GM12878 (cell line): ENCODE results near the gene PROSER3. TPM values are rescaled to one million over a fixed set of nuclear protein-coding genes. Genes with fewer than 3 reads are reported as not detected.

Source experiments
- ATAC-seq: fragments of 200-7000 bp; cut with Tn5 transposase; 3 replicates; pipeline ENCODE4 v1.9.1; 2020; ENCODE audit warnings: mild to moderate bottlenecking, moderate library complexity
- BruUV-seq: library from RNA; stranded (reverse); fragments of 400-500 nt; replicated peaks from 2 replicates; lab custom pipeline; 2021; lab: Mats Ljungman, UMichigan
- CTCF ChIA-PET: fragments of 300-600 bp; sonication (Branson Sonifier 250); formaldehyde crosslinking; extraction: SDS; loops from one replicate; lab custom pipeline; 2021; ENCODE audit warnings: inconsistent platforms; lab: Yijun Ruan, JAX
- POLR2A ChIA-PET: fragments of 350-600 bp; formaldehyde crosslinking; extraction: SDS; loops from one replicate; lab custom pipeline; 2021; ENCODE audit warnings: inconsistent platforms; lab: Charles Lee
- RAD21 ChIA-PET: fragments of 300-600 bp; sonication (Branson Sonifier 250); formaldehyde crosslinking; loops from one replicate; lab custom pipeline; 2023; ENCODE audit warnings: antibody characterized with exemption; ENCODE audit not compliant: unreplicated experiment; lab: Charles Lee
- SMC1A ChIA-PET: fragments of 300-600 bp; sonication (Branson Sonifier 250); formaldehyde crosslinking; loops from one replicate; lab custom pipeline; 2023; ENCODE audit not compliant: unreplicated experiment, uncharacterized antibody; lab: Charles Lee
- DNase-seq: peaks from one replicate; pipeline ENCODE4 v3.0.0-alpha.2; 2011; ENCODE audit warnings: low read depth, low spot score
- FAIRE-seq: peaks from 3 replicates; lab custom pipeline; 2011; peaks lifted over from hg19 to GRCh38; lab: Jason Lieb, UNC
- H2AFZ ChIP-seq: 2 replicates; pipeline ENCODE4 v1.6.0; 2011; ENCODE audit warnings: low read depth, low read length, control low read depth; ENCODE audit not compliant: control insufficient read depth
- H3K27ac ChIP-seq: 2 replicates; pipeline ENCODE4 v1.5.1; 2011; ENCODE audit warnings: control low read depth; ENCODE audit not compliant: control insufficient read depth, insufficient read depth
- H3K27me3 ChIP-seq, 2 experiments: replicated peaks in 1 of 2; 2 replicates each; pipeline versions ENCODE4 v1.6.0 to v1.6.1; 2011; ENCODE audit warnings: low read length in 1 of 2; ENCODE audit not compliant: control insufficient read depth in 2 of 2, insufficient read depth in 2 of 2
- H3K36me3 ChIP-seq, 2 experiments: 2 replicates each; pipeline ENCODE4 v1.5.1; 2011; ENCODE audit warnings: low read length in 1 of 2; ENCODE audit not compliant: control insufficient read depth in 2 of 2, insufficient read depth in 2 of 2
- H3K4me1 ChIP-seq: 2 replicates; pipeline ENCODE4 v1.6.1; 2011; ENCODE audit warnings: mild to moderate bottlenecking, low read length, moderate library complexity, mixed read lengths; ENCODE audit not compliant: control insufficient read depth, insufficient read depth
- H3K4me2 ChIP-seq: 2 replicates; pipeline ENCODE4 v1.6.0; 2011; ENCODE audit warnings: control low read depth; ENCODE audit not compliant: control insufficient read depth, insufficient read depth
- H3K4me3 ChIP-seq: fragments of 200-600 bp; sonication (generic); 2 replicates; pipeline ENCODE4 v1.5.1; 2016
- H3K79me2 ChIP-seq: 2 replicates; pipeline ENCODE4 v1.6.0; 2011; ENCODE audit warnings: low read length; ENCODE audit not compliant: control insufficient read depth, insufficient read depth
- H3K9ac ChIP-seq: 2 replicates; pipeline ENCODE4 v1.8.0; 2011; ENCODE audit warnings: low read length, control low read depth, mixed read lengths; ENCODE audit not compliant: control insufficient read depth, insufficient read depth
- H3K9me3 ChIP-seq: replicated peaks from 3 replicates; pipeline ENCODE4 v1.5.1; 2011; ENCODE audit warnings: mild to moderate bottlenecking, low read length; ENCODE audit not compliant: control insufficient read depth, insufficient read depth
- H4K20me1 ChIP-seq: 2 replicates; pipeline ENCODE4 v1.6.0; 2011; ENCODE audit not compliant: control insufficient read depth, insufficient read depth
- BCL3 ChIP-seq: IDR thresholded peaks from 2 replicates; pipeline ENCODE4 v1.6.1; 2011; ENCODE audit warnings: borderline replicate concordance, low read depth, mild to moderate bottlenecking, moderate library complexity, low read length; ENCODE audit not compliant: insufficient read depth, poor library complexity, severe bottlenecking
- BMI1 ChIP-seq: fragments of 450-650 bp; IDR thresholded peaks from 2 replicates; pipeline ENCODE4 v1.6.1; 2016; ENCODE audit warnings: mild to moderate bottlenecking, moderate library complexity, borderline replicate concordance
- EGR1 ChIP-seq, 2 experiments: IDR thresholded peaks; 1 replicate in 1 of 2; 2 replicates in 1 of 2; pipeline ENCODE4 v1.6.1; 2011 to 2012; ENCODE audit warnings: low read depth in 2 of 2, low read length in 2 of 2, borderline replicate concordance in 1 of 2, mild to moderate bottlenecking in 1 of 2, moderate library complexity in 1 of 2
- FOXK2 ChIP-seq: fragments of 450-650 bp; IDR thresholded peaks from 2 replicates; pipeline ENCODE4 v1.6.1; 2017; ENCODE audit warnings: mild to moderate bottlenecking, moderate library complexity
- GABPA ChIP-seq: IDR thresholded peaks from 2 replicates; pipeline ENCODE4 v1.6.1; 2014; ENCODE audit warnings: antibody characterized with exemption, low read depth, mild to moderate bottlenecking, inconsistent platforms
- GATAD2B ChIP-seq: fragments of 450-650 bp; conservative IDR thresholded peaks from 2 replicates; pipeline ENCODE4 v1.6.1; 2017; ENCODE audit warnings: low read depth, mild to moderate bottlenecking, moderate library complexity
- LARP7 ChIP-seq: fragments of 450-650 bp; IDR thresholded peaks from 2 replicates; pipeline ENCODE4 v1.6.1; 2017; ENCODE audit warnings: mild to moderate bottlenecking
- NFYA ChIP-seq: IDR thresholded peaks from 2 replicates; pipeline ENCODE4 v1.6.1; 2011; ENCODE audit warnings: low read depth, mild to moderate bottlenecking, low read length, improper control_type of control experiment, borderline replicate concordance
- PRDM15 ChIP-seq: fragments of 450-650 bp; formaldehyde crosslinking; IDR thresholded peaks from 2 replicates; pipeline ENCODE4 v1.4.0; 2020; ENCODE audit warnings: mild to moderate bottlenecking, moderate library complexity
- SMAD5 ChIP-seq: IDR thresholded peaks from 2 replicates; pipeline ENCODE4 v1.6.1; 2016; ENCODE audit warnings: antibody characterized with exemption, low read depth
- SREBF1 ChIP-seq: IDR thresholded peaks from 2 replicates; pipeline ENCODE4 v1.6.1; 2012; ENCODE audit warnings: mild to moderate bottlenecking, low read length
- SREBF2 ChIP-seq: IDR thresholded peaks from 2 replicates; pipeline ENCODE4 v1.6.1; 2012; ENCODE audit warnings: mild to moderate bottlenecking, low read length
- SRF ChIP-seq, 2 experiments: IDR thresholded peaks; 2 replicates each; pipeline ENCODE4 v1.6.1; 2011; ENCODE audit warnings: low read depth in 2 of 2, low read length in 2 of 2, mild to moderate bottlenecking in 1 of 2, moderate library complexity in 1 of 2
- TCF7 ChIP-seq: IDR thresholded peaks from 2 replicates; pipeline ENCODE4 v1.6.1; 2014; ENCODE audit warnings: antibody characterized with exemption, borderline replicate concordance
- YBX1 ChIP-seq: fragments of 450-650 bp; IDR thresholded peaks from 2 replicates; pipeline ENCODE4 v1.6.1; 2016; ENCODE audit warnings: antibody characterized with exemption
- WGBS: methylation state at CpG from one replicate; pipeline ENCODE4 v1.1.6; 2016; ENCODE audit warnings: low lambda C conversion rate; ENCODE audit not compliant: insufficient replicate concordance, insufficient coverage; ENCODE audit errors: missing lambda C conversion rate; 5-methylcytosine and 5-hydroxymethylcytosine counted together
- in situ Hi-C: fragments of 300-500 bp; cut with MboI; formaldehyde crosslinking; loops from 9 replicates; pipeline ENCODE4 v1.14.3; 2018; ENCODE audit warnings: mixed read lengths
- intact Hi-C: fragments of 100-400 bp; cut with micrococcal nuclease; formaldehyde crosslinking; loops from one replicate; pipeline ENCODE4 v1.14.2; 2022; ENCODE audit not compliant: unreplicated experiment
- polyA plus RNA-seq, 11 experiments: library from polyadenylated mRNA; depleted of rRNA in 4 of 11; unstranded in 6 of 11; stranded (reverse) in 5 of 11; fragments of >200 nt; fragmentation: Nextera tagmentation in 4 of 11; fragmentation: Illumina TruSeq in 1 of 11; extraction: Ambion mirVana in 4 of 11; extraction: Trizol in 1 of 11; gene quantifications; 1 replicate in 1 of 11; 2 replicates in 10 of 11; pipeline versions ENCODE4 v1.2.1 to v1.2.3, GENCODE V29; 2011 to 2016; ENCODE audit warnings: inconsistent platforms in 2 of 11, missing spikeins in 2 of 11, low read depth in 1 of 11
- total RNA-seq, 4 experiments: library from RNA; depleted of rRNA in 3 of 4; stranded (reverse); fragments of >200 nt in 3 of 4; fragmentation: Illumina TruSeq in 1 of 4; extraction: Trizol in 1 of 4; gene quantifications; 2 replicates each; pipeline versions ENCODE4 v1.2.1 to v1.2.3, GENCODE V29; 2013 to 2021

PROSER3 gene
- total and polyA plus RNA-seq, 10 of the 15 experiments (the other 5 are each of a cell fraction or from before 2014, with no cell fraction given) = 0.85 to 25.1 (median 9.6) TPM

DNA sequence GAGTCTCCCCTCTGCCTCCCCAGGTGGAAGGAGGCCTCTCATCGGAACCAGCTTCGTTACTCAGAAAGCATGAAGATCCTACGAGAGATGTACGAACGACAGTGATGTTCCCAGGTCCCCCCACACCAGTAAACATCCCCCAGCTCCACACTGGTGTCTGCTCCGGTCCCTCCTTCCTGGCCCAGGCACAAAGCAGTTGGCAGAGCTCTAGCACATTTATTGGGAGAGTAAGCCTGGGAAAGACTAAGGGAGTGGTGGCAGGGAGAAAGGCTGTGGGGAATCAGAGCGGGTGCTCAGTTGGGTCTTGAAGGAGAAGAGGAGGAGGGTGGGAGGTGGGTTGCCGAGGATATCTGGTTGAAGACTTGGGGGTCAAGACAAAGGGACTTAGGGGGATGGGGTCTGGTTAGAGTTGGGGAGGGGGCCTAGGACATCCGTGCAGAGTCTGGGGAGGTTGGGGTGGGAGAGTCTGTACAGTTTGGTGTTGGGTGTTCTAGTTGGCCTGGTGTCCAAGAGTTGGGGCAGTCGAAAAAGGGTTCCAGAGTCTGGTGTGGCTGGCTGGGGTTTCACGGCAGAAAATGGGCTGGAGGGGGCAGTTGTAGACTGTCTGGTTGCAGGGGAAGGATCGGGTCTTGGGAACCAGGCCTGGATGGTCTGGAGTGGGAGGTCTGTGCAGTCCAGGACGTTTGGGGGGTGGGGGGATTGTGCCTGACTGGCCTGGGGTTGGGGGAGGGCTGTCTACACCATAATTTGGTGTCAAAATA, 3.4 kb upstream of the PROSER3 start (continued):
- TF ChIP-seq FOXK2 (no peak), BCL3 (no peak)

DNA sequence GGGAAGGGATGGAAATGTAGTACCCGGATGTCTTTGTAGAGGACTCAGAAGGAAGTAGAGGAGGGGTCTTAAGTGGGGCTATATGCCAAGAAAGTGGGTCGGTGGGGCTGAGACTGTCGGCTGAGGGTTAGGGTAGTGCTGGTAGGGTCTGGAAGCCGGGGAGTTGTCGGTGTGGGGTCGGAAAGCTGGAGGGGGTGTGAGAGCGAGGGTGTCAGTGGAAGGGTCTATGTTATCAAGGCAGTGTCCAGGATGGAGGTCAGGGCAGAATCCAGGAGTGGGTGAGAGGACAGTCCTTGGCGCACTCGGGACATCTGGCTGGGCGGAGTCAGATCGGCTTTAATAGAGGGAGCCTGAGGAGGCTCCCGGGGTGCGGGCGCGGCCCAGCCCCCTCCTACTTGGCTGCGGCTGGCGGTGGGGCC, 2.8 kb upstream of the PROSER3 start:
- ChIA-PET POLR2A (interaction anchor here (0.6 kb wide), 1 partner anchor 8 kb away, joined by 4 read pairs; no protein-coding TSS in a partner anchor), CTCF (no interaction called here), SMC1A (no interaction called here), RAD21 (no interaction called here)
- Histone ChIP-seq H3K27me3 (no peaks in the 10 kb centered on the region), H3K27ac (no peak overlapping the region), H3K79me2 (peaks cover 11% of the 10 kb centered on the region), H4K20me1 (no peaks in the 10 kb centered on the region), H2AFZ (no peak overlapping the region), H3K4me2 (no peak overlapping the region), H3K9ac (no peak overlapping the region), H3K9me3 (no peaks in the 10 kb centered on the region), H3K36me3 (peaks cover 0 to 2% of the 10 kb centered on the region in 2 experiments; a peak in 2 of 4 replicates), H3K4me3 (no peak overlapping the region), H3K4me1 (peaks cover 15% of the 10 kb centered on the region)
- no peak for FAIRE-seq
- in situ Hi-C loops = no loop called here
- WGBS = 96% methylated on average over 17 of the region's 17 CpGs
- no peak for DNase-seq
- no TSS peak for BruUV-seq
- intact Hi-C loops = no loop called here
- no peak for ATAC-seq
- no peak for TF ChIP-seq YBX1
- no peak for TF ChIP-seq SMAD5
- no peak for TF ChIP-seq SREBF2
- TF ChIP-seq EGR1 (IDR thresholded peaks at IDR 0.05; ENCODE audit: borderline replicate concordance in 1 of 2, low read depth in 2 of 2, low read length in 2 of 2) = no peak
- no peak for TF ChIP-seq PRDM15
- TF ChIP-seq SREBF1 = no peak
- TF ChIP-seq BMI1 = no peak
- no peak for TF ChIP-seq GABPA
- no peak for TF ChIP-seq LARP7
- no peak for TF ChIP-seq NFYA
- TF ChIP-seq SRF (IDR thresholded peaks at IDR 0.05; ENCODE audit: low read depth in 2 of 2, low read length in 2 of 2) = no peak
- TF ChIP-seq TCF7 = no peak
- TF ChIP-seq GATAD2B = no peak
